ENCODE measurements around the gene TNIP2. TPM values are rescaled to one million over a fixed set of nuclear protein-coding genes. Genes with fewer than 3 reads are reported as not detected.

The TNIP2 gene
- total RNA-seq, 2 experiments from 2014 or later, result 26.2 to 32.1 TPM

DNA sequence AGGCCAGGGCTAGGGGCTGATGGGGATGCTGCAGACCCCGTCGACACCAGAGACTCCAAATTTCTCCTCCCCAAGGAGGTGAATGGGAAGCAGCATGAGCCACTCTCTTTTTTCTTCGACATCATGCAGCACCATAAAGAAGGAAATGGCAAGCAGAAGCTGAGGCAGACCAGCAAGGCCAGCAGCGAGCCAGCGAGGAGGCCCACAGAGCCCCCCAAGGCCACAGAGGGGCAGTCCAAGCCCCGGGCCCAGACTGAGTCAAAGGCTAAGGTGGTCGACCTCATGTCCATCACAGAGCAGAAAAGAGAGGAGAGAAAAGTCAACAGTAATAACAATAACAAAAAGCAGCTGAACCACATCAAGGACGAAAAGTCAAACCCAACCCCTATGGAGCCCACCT lies 56.1 kb downstream of the TNIP2 start:
- Histone ChIP-seq H3K4me1 (ENCODE audit: insufficient read depth, low read length, poor library complexity, severe bottlenecking) (peaks cover 38% of the 10 kb centered on the region), H4K20me1 (ENCODE audit: insufficient read depth, low read length) (0 out of 2 replicates have a peak, but pooled peaks cover 4% of the 10 kb centered on the region), H3K27ac (ENCODE audit: low read depth, low read length, poor library complexity, severe bottlenecking) (no peak overlapping the region), H3K79me2 (ENCODE audit: insufficient read depth, low read depth, low read length) (no peaks in the 10 kb centered on the region), H3K9me3 (ENCODE audit: low read length) (no peaks in the 10 kb centered on the region), H2AFZ (ENCODE audit: low read length) (no peak overlapping the region), H3K4me2 (ENCODE audit: low read length) (no peak overlapping the region), H3K36me3 (ENCODE audit: insufficient read depth, low read length) (peaks cover 88% of the 10 kb centered on the region), H3K4me3 (ENCODE audit: low read depth, low read length, poor library complexity, severe bottlenecking) (no peak overlapping the region), H3K9me2 (ENCODE audit: insufficient read depth, low read length) (no peaks in the 10 kb centered on the region)
- intact Hi-C loops (cut with micrococcal nuclease; ENCODE audit: unreplicated experiment), result no loop called here
- no peak for TF ChIP-seq EZH2phosphoT487 (IDR thresholded peaks at IDR 0.05; ENCODE audit: borderline replicate concordance, low read depth, low read length)
- TF ChIP-seq, protein P1, sequence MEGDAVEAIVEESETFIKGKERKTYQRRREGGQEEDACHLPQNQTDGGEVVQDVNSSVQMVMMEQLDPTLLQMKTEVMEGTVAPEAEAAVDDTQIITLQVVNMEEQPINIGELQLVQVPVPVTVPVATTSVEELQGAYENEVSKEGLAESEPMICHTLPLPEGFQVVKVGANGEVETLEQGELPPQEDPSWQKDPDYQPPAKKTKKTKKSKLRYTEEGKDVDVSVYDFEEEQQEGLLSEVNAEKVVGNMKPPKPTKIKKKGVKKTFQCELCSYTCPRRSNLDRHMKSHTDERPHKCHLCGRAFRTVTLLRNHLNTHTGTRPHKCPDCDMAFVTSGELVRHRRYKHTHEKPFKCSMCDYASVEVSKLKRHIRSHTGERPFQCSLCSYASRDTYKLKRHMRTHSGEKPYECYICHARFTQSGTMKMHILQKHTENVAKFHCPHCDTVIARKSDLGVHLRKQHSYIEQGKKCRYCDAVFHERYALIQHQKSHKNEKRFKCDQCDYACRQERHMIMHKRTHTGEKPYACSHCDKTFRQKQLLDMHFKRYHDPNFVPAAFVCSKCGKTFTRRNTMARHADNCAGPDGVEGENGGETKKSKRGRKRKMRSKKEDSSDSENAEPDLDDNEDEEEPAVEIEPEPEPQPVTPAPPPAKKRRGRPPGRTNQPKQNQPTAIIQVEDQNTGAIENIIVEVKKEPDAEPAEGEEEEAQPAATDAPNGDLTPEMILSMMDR (conservative IDR thresholded peaks at IDR 0.05; ENCODE audit: low read length), result no peak
- ChIA-PET POLR2A (no interaction called here), CTCF (ENCODE audit: unreplicated experiment) (no interaction called here)
- BruUV-seq (replicated peaks), result TSS peak; percentile 81
- no peak for DNase-seq (ENCODE audit: low spot score)

DNA sequence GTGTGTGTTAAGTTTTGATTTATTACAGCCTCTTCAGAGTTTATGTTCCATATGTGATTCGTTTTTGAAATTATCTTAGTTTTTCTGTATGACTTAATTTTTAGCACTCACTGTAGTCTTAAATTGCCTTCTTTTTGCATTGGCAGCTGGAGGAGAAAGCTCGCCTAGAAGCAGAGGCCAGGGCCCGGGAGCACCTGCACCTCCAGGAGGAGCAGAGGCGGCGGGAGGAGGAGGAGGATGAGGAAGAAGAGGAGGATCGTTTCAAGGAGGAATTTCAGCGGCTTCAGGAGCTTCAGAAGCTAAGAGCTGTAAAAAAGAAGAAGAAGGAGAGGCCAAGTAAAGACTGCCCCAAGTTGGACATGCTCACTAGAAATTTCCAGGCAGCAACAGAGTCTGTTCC lies 56.6 kb downstream of the TNIP2 start:
- no TSS peak for BruUV-seq (replicated peaks)
- intact Hi-C loops (cut with micrococcal nuclease; ENCODE audit: unreplicated experiment), result loop anchor here (5.0 kb wide), 2 partner anchors 233 to 258 kb away; no protein-coding TSS in a partner anchor
- Histone ChIP-seq H3K4me1 (ENCODE audit: insufficient read depth, low read length, poor library complexity, severe bottlenecking) (peaks cover 43% of the 10 kb centered on the region), H3K79me2 (ENCODE audit: insufficient read depth, low read depth, low read length) (no peaks in the 10 kb centered on the region), H3K27ac (ENCODE audit: low read depth, low read length, poor library complexity, severe bottlenecking) (no peak overlapping the region), H3K9me2 (ENCODE audit: insufficient read depth, low read length) (no peaks in the 10 kb centered on the region), H2AFZ (ENCODE audit: low read length) (no peak overlapping the region), H3K4me2 (ENCODE audit: low read length) (no peak overlapping the region), H3K9me3 (ENCODE audit: low read length) (no peaks in the 10 kb centered on the region), H3K4me3 (ENCODE audit: low read depth, low read length, poor library complexity, severe bottlenecking) (no peak overlapping the region), H3K36me3 (ENCODE audit: insufficient read depth, low read length) (peaks cover 90% of the 10 kb centered on the region), H4K20me1 (ENCODE audit: insufficient read depth, low read length) (0 out of 2 replicates have a peak, but pooled peaks cover 4% of the 10 kb centered on the region)
- TF ChIP-seq, protein P1 (conservative IDR thresholded peaks at IDR 0.05; ENCODE audit: low read length), result no peak
- no peak for TF ChIP-seq EZH2phosphoT487 (IDR thresholded peaks at IDR 0.05; ENCODE audit: borderline replicate concordance, low read depth, low read length)
- POLR2A ChIA-PET, result no interaction called here
- CTCF ChIA-PET (ENCODE audit: unreplicated experiment), result no interaction called here
- DNase-seq (ENCODE audit: low spot score), result no peak

DNA sequence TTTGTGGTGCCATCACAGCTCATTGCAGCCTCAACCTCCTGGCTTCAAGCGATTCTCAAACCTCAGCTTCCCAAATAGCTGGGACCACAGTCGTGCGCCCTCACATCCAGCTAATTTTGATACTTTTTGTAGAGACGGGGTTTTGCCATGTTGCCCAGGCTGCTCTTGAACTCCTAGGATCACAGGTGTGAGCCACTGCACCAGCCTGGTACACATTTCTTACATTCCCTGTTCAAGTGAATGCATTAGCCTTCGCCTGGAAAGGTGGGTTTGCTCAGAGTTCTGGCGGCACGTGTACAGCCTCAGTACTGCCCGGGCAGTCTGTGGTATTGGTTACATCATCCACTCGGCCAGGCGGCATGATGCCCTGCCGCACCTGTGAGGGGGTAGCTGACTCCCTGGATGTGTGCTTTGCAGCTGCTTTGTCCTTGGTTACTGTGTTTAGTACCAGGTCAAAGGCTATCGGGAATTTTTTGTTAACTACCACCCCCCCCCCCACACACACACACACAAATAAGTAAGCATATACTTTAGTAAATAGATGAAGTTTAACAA lies 57.1 kb downstream of the TNIP2 start:
- no peak for TF ChIP-seq EZH2phosphoT487 (IDR thresholded peaks at IDR 0.05; ENCODE audit: borderline replicate concordance, low read depth, low read length)
- TF ChIP-seq, protein P1 (conservative IDR thresholded peaks at IDR 0.05; ENCODE audit: low read length), result no peak
- no peak for DNase-seq (ENCODE audit: low spot score)
- POLR2A ChIA-PET, result no interaction called here
- Histone ChIP-seq H3K9me2 (ENCODE audit: insufficient read depth, low read length) (no peaks in the 10 kb centered on the region), H3K79me2 (ENCODE audit: insufficient read depth, low read depth, low read length) (no peaks in the 10 kb centered on the region), H4K20me1 (ENCODE audit: insufficient read depth, low read length) (0 out of 2 replicates have a peak, but pooled peaks cover 4% of the 10 kb centered on the region), H3K4me1 (ENCODE audit: insufficient read depth, low read length, poor library complexity, severe bottlenecking) (peaks cover 48% of the 10 kb centered on the region), H3K27ac (ENCODE audit: low read depth, low read length, poor library complexity, severe bottlenecking) (no peak overlapping the region), H3K4me3 (ENCODE audit: low read depth, low read length, poor library complexity, severe bottlenecking) (no peak overlapping the region), H3K4me2 (ENCODE audit: low read length) (no peak overlapping the region), H2AFZ (ENCODE audit: low read length) (no peak overlapping the region), H3K36me3 (ENCODE audit: insufficient read depth, low read length) (peaks cover 88% of the 10 kb centered on the region), H3K9me3 (ENCODE audit: low read length) (no peaks in the 10 kb centered on the region)
- intact Hi-C loops (cut with micrococcal nuclease; ENCODE audit: unreplicated experiment), result loop anchor here (5.0 kb wide), 2 partner anchors 233 to 258 kb away; no protein-coding TSS in a partner anchor
- CTCF ChIA-PET (ENCODE audit: unreplicated experiment), result no interaction called here
- no TSS peak for BruUV-seq (replicated peaks)
